ENCODE results near the gene IL4.

Gene IL4

DNA sequence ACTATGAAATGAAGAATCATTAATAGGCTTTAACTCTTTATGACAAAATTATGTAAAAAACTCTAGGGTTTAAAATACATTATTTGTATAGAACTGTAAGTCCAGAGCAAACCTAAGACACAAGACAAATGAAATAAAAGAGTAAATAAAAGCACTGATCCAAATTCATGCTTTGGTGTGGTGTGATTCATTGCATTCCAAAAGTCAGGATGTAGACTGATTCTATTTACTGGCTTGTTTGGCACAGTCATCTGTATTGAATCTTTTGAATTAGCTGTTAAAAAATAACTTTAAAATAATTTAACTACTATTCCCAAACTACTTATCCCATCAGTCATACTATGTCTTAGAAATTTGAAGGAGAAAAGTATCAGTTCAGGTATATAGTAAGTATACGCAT, 31.1 kb downstream of the IL4 start:
- no peak for DNase-seq

- no peak for DNase-seq
Observed at GRCh38 chr5:132708645-132709044, 34.9 kb downstream of the IL4 start.

GRCh38 chr5:132714456-132715307, 40.9 kb downstream of the IL4 start:
- DNase-seq, result no peak

DNA sequence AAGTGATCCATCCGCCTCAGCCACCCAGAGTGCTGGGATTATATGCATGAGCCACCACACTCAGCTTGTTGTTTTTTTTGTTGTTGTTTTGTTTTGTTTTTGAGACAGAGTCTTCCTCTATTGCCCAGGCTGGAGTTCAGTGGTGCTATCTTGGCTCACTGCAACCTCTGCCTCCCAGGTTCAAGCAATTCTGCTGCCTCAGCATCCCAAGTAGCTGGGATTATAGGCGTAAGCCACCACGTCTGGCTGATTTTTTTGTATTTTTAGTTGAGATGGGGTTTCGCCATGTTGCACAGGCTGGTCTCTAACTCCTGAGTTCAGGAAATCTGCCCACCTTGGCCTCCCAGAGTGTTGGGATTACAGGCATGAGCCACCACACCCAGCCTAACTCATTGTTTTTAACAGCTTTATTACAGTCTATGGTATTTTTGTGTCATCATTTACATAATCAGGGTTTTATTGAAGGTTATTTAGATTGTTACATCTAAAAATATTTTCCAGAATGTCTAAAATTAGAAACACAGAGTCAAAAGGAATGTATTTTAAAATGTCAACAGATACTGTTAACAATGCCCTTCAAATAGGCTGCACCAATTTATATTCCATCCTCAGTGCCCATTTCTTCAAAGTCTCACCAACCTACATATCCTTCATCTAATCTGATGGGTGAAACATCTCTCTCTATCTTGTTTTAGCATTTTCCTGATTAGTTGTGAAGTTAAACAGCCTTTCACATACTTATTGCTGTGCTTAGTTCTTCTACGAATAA, 44.9 kb downstream of the IL4 start:
- DNase-seq, result no peak

DNA sequence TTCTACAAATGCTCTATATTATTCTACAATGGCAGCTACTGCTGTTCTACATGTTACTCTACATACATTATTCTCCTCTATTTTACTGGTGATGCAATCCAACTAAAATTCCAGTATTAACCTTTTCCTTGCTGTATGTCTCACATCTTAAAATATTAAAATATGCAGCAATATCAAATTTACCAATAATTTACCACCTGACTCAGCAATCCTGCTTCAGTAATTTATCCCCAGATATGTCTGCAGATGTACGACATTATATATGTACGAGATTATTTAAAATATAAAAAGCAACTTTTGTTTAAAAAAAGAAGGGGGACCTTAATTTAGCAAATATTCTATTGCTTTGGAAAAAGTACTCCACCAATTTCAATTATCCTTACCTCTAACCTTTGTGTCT, 52.0 kb downstream of the IL4 start:
- no peak for DNase-seq

DNA sequence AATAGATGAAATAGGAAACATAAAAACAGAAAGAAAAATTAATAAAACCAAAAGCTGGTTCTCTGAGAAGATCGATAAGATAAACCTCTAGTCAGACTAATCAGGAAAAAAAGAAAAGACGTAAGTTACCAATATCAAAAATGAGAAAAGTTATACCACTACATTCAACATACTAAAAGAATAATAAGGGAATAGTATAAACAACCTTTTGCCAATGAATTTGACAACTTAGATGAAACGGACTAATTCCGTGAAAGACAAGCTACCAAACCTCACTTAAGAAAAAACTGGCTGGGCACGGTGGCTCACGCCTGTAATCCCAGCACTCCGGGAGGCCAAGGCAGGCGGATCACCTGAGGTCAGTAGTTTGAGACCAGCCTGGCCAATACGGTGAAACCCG, 56.1 kb downstream of the IL4 start:
- no peak for DNase-seq
